Smooth muscle cell (in vitro differentiated cells): ENCODE measurements around the gene PLA2G3. TPM values are rescaled to one million over a fixed set of nuclear protein-coding genes. Genes with fewer than 3 reads are reported as not detected.

Experiments
- DNase-seq: peaks from one replicate; lab custom pipeline; 2025; ENCODE audit not compliant: unreplicated experiment; lab: John Stamatoyannopoulos, UW
- H2AFZ ChIP-seq: fragments of 200-600 bp; sonication (generic); 2 replicates; pipeline ENCODE4 v1.6.0; 2016; ENCODE audit warnings: antibody characterized with exemption, low read depth, mild to moderate bottlenecking
- H3F3A ChIP-seq: fragments of 200-600 bp; sonication (generic); 2 replicates; pipeline ENCODE4 v1.6.0; 2017; ENCODE audit warnings: antibody characterized with exemption, low read depth
- H3K27ac ChIP-seq: fragments of 200-600 bp; sonication (generic); 2 replicates; pipeline ENCODE4 v1.5.1; 2016; ENCODE audit warnings: low read depth, mild to moderate bottlenecking
- H3K27me3 ChIP-seq: fragments of 200-600 bp; sonication (generic); 2 replicates; pipeline ENCODE4 v1.6.1; 2016; ENCODE audit warnings: low read depth, mild to moderate bottlenecking
- H3K36me3 ChIP-seq: fragments of 200-600 bp; sonication (generic); 2 replicates; pipeline ENCODE4 v1.5.1; 2016; ENCODE audit warnings: low read depth
- H3K4me1 ChIP-seq: fragments of 200-600 bp; sonication (generic); 2 replicates; pipeline ENCODE4 v1.5.1; 2016; ENCODE audit warnings: low read depth
- H3K4me2 ChIP-seq: fragments of 200-600 bp; sonication (generic); 2 replicates; pipeline ENCODE4 v1.6.0; 2016; ENCODE audit warnings: mild to moderate bottlenecking
- H3K4me3 ChIP-seq: fragments of 200-600 bp; sonication (generic); 2 replicates; pipeline ENCODE4 v1.5.1; 2016; ENCODE audit warnings: mild to moderate bottlenecking
- H3K79me2 ChIP-seq: fragments of 200-600 bp; sonication (generic); 2 replicates; pipeline ENCODE4 v1.6.0; 2016; ENCODE audit warnings: low read depth, mild to moderate bottlenecking
- H3K9ac ChIP-seq: fragments of 200-600 bp; sonication (generic); 2 replicates; pipeline ENCODE4 v1.6.0; 2016; ENCODE audit warnings: low read depth
- H3K9me3 ChIP-seq: fragments of 200-600 bp; sonication (generic); replicated peaks from 2 replicates; pipeline ENCODE4 v1.5.1; 2016; ENCODE audit warnings: low read depth
- H4K20me1 ChIP-seq: fragments of 200-600 bp; sonication (generic); 2 replicates; pipeline ENCODE4 v1.6.0; 2016; ENCODE audit warnings: low read depth
- WGBS: methylation state at CpG from one replicate; pipeline ENCODE4 v1.1.7; 2016; ENCODE audit warnings: low lambda C conversion rate; 5-methylcytosine and 5-hydroxymethylcytosine counted together
- polyA plus RNA-seq: library from polyadenylated mRNA; unstranded; fragments of >200 nt; fragmentation: Nextera tagmentation; extraction: Ambion mirVana; gene quantifications from 2 replicates; pipeline ENCODE4 v1.2.1, GENCODE V29; 2016
- total RNA-seq: library from RNA; depleted of rRNA; stranded (reverse); fragments of >200 nt; gene quantifications from 2 replicates; pipeline ENCODE4 v1.2.3, GENCODE V29; 2014
- TF ChIP-seq, protein P1 (sequence below): fragments of 200-600 bp; sonication (generic); IDR thresholded peaks from 2 replicates; pipeline ENCODE4 v1.5.1; 2017; ENCODE audit warnings: borderline replicate concordance, mild to moderate bottlenecking, antibody characterized with exemption; ENCODE audit not compliant: insufficient read depth, poor library complexity, severe bottlenecking

The PLA2G3 gene
- total and polyA plus RNA-seq, 2 experiments from 2014 or later: 0.04 TPM; not detected in 1

DNA sequence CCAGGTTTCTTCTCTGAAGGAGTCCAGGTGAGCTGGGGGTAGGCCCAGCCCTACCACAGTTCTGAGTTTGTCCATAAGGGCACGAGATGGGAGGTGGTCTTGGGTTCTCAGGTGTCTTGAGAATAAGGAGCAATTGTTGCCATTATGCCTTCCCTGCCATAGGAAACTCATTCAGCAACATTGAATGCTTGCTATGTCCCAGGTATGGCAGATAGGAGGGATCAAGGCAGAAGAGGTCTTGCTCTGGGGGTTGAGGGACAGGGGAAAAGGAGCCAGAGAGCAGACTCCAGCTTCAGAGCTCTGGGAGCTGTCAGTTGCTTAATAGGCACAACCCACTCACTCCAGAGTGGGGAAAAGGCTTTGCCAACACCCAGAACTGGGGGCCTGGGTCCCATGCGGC lies 37.2 kb downstream of the PLA2G3 start:
- Histone ChIP-seq H3K9ac (peak overlapping the region; percentile 13), H4K20me1 (peaks cover 35% of the 10 kb centered on the region), H3K27me3 (no peaks in the 10 kb centered on the region), H3K4me3 (no peak overlapping the region), H3F3A (peaks cover 42% of the 10 kb centered on the region), H3K27ac (peak overlapping the region; percentile 90), H3K79me2 (peaks cover 16% of the 10 kb centered on the region), H3K36me3 (no peaks in the 10 kb centered on the region), H3K9me3 (no peaks in the 10 kb centered on the region), H3K4me2 (peak overlapping the region; percentile 8), H3K4me1 (peaks cover 4% of the 10 kb centered on the region), H2AFZ (no peak overlapping the region)
- TF ChIP-seq, protein P1, sequence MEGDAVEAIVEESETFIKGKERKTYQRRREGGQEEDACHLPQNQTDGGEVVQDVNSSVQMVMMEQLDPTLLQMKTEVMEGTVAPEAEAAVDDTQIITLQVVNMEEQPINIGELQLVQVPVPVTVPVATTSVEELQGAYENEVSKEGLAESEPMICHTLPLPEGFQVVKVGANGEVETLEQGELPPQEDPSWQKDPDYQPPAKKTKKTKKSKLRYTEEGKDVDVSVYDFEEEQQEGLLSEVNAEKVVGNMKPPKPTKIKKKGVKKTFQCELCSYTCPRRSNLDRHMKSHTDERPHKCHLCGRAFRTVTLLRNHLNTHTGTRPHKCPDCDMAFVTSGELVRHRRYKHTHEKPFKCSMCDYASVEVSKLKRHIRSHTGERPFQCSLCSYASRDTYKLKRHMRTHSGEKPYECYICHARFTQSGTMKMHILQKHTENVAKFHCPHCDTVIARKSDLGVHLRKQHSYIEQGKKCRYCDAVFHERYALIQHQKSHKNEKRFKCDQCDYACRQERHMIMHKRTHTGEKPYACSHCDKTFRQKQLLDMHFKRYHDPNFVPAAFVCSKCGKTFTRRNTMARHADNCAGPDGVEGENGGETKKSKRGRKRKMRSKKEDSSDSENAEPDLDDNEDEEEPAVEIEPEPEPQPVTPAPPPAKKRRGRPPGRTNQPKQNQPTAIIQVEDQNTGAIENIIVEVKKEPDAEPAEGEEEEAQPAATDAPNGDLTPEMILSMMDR: no peak
- 81% methylated on average over 2 of the region's 2 CpGs for WGBS
- no peak for DNase-seq

DNA sequence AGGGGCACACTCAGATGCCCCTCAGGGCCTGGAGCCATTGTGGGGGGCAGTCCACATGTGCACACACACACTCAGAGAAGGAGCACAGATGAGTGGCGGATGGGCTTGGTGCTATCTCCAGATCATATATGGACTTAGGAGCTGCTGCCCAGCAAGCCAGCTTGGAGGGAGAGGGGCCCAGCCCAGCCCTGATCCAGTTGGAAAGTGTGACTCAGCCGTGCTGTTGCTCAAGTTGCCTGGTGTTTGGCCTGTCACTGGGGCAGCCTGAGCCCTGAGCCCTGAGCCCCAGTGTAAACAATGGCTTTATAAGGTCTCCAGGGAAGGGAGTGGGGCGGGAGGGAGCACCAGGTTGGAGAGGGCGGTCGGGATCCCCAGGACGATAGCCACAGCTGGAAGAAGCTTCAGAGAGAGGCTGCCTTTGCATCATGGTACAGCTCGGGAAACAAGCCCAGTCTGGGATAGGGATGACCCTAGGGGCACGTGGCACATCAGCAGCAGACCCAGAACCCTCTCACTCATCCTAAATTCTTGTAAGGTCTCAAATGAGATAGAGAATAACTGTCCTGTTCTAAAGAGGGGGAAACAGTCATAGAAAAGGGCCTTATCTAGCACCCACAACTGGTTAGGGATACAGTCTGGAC lies 37.7 kb downstream of the PLA2G3 start:
- H2AFZ ChIP-seq: no peak overlapping the region
- peaks cover 16% of the 10 kb centered on the region for H3K79me2 ChIP-seq
- 10% methylated on average over 6 of the region's 8 CpGs for WGBS
- H3K9ac ChIP-seq: peak overlapping the region; percentile 13
- peaks cover 35% of the 10 kb centered on the region for H4K20me1 ChIP-seq
- TF ChIP-seq, protein P1: no peak
- H3K27ac ChIP-seq: peak overlapping the region; percentile 90
- H3K4me3 ChIP-seq: no peak overlapping the region
- H3F3A ChIP-seq: peaks cover 44% of the 10 kb centered on the region
- H3K4me2 ChIP-seq: peak overlapping the region; percentile 8
- DNase-seq: peak; percentile 70
- H3K36me3 ChIP-seq: no peaks in the 10 kb centered on the region
- no peaks in the 10 kb centered on the region for H3K9me3 ChIP-seq
- H3K4me1 ChIP-seq: peaks cover 4% of the 10 kb centered on the region
- no peaks in the 10 kb centered on the region for H3K27me3 ChIP-seq

GRCh38 chr22:31100762-31101525 lies 39.4 kb downstream of the PLA2G3 start:
- TF ChIP-seq, protein P1: no peak
- H3K4me3 ChIP-seq: no peak overlapping the region
- no peak overlapping the region for H3K4me2 ChIP-seq
- H3K4me1 ChIP-seq: no peaks in the 10 kb centered on the region
- H3K9me3 ChIP-seq: no peaks in the 10 kb centered on the region
- peaks cover 42% of the 10 kb centered on the region for H3F3A ChIP-seq
- H3K36me3 ChIP-seq: no peaks in the 10 kb centered on the region
- peaks cover 5% of the 10 kb centered on the region for H3K79me2 ChIP-seq
- H2AFZ ChIP-seq: no peak overlapping the region
- no peak overlapping the region for H3K9ac ChIP-seq
- H3K27ac ChIP-seq: peak overlapping the region; percentile 90
- peaks cover 27% of the 10 kb centered on the region for H4K20me1 ChIP-seq
- H3K27me3 ChIP-seq: no peaks in the 10 kb centered on the region
- WGBS: 95% methylated on average over 15 of the region's 18 CpGs
- no peak for DNase-seq
